8988T (cell line): ENCODE data around the gene MIA.
"Not testable (repeated sequence)": the region's sequence is repeated elsewhere in the genome, so short reads cannot be mapped to it uniquely, and the experiment has no call there.

Experiments used
- DNase-seq: peaks from one replicate; pipeline ENCODE4 v3.0.0; 2011

MIA gene

DNA sequence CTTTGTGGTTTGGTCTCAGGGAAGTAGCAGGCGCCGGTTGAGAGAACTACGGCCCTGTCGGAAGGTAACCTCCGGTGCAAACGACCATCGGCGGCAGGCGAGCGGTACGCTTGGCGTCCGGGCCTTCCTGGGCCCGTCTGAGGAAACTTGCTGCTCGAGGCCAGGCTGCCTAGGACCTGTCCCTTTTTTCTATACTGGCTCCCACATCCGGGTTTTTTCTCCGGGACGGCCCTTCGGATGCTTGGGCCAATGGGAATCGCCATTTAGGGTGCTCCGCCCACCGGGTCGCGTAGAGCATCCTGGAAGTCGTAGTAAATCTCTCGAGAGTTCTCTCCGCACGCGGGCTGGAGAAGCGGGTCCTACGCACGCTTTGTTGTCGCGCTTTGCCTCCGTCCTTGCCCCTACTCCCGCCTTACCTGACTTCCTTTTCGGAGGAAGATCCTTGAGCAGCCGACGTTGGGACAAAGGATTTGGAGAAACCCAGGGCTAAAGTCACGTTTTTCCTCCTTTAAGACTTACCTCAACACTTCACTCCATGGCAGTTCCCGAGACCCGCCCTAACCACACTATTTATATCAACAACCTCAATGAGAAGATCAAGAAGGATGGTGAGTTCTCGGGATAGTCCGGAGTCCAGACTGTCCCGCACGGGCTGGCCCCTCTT lies 24.3 kb upstream of the MIA start, which contains the start of gene SNRPA:
SNRPA (plus strand) TSS at position 330 of the 664 bp plus-strand sequence; CDS start at position 536, 206 bp downstream.
- DNase-seq: peak; percentile 74

DNA sequence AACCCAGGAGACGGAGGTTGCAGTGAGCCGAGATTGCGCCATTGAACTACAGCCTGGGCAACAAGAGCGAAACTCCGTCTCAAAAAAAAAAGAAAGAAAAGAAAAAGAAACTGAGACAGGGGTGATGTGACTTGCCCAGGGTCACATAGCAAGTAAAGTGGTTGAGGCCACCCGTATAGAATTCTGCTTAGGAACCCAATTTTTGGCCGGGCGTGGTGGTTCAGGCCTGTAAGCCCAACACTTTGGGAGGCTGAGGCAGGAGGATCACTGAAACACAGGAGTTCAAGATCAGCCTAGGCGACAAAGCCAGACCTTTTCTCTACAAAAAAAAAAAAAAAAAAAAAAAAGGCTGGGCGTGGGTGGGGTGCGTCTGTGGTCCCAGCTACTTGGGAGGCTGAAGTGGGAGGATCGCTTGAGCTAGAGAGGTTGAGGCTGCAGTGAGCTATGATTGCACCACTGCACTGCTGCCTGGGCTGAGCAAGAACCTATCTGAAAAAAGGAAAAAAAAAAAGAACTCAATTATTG lies 23.0 kb upstream of the MIA start:
- no peak for DNase-seq

DNA sequence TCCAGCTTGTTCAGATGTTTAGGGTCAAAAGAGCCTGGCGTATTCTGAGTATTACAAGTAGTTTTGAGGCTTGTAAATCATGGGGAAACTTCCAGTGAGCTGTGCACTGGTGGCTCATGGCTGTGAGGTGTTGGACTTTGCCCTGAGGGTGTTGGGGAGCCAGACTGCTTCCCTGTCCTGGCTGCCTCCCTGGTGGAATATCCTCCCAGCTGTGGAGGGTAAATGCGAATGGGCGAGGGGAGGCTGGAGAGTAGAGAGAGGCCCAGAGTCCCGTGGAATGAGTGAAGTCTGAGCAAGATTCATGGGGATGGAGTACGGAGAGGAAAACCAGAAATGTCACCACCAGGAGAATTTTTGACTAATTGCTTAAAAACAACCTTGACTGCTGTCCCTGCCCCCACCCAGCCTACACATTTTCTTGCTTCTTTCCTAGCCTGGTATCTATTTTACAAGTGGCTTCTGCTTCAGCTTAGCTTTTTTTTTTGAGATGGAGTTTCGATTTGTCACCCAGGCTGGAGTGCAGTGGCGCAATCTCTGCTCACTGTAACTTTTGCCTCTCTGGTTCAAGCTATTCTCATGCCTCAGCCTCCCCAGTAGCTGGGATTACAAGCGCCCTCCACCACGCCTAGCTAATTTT lies 20.6 kb upstream of the MIA start:
- no peak for DNase-seq

DNA sequence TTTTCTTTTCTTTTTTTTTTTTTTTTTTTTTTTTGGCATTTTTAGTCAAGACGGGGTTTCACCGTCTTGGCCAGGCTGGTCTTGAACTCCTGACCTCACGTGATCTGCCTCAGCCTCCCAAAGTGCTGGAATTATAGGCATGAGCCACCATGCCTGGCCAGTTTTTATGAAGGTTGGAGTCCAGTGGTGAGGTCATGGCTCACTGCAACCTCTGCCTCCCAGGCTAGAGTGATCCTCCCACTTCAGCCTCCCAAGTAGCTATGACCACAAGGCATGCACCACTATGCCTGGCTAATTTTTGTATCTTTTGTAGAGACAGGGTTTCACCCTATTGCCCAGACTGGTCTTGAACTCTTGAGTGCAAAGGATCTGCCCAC lies 20.1 kb upstream of the MIA start:
- DNase-seq: no peak

DNA sequence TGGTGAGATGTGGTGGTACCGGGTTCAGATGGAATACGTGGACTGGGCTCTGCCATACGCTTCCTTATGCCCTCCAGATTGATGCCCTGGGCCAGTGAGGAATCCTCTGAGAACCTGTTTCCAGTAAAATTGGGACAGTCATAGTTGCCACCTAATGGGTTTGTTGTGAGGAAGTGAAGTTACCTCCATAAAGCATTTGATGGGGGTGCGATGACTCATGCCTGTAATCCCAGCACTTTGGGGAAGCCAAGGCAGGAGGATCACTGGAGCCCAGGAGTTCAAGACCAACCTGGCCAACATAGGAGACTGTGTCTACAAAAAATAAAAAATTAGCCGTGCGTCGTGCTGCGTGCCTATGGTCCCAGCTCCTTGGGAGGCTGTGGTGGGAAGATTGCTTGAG lies 19.5 kb upstream of the MIA start:
- no peak for DNase-seq

DNA sequence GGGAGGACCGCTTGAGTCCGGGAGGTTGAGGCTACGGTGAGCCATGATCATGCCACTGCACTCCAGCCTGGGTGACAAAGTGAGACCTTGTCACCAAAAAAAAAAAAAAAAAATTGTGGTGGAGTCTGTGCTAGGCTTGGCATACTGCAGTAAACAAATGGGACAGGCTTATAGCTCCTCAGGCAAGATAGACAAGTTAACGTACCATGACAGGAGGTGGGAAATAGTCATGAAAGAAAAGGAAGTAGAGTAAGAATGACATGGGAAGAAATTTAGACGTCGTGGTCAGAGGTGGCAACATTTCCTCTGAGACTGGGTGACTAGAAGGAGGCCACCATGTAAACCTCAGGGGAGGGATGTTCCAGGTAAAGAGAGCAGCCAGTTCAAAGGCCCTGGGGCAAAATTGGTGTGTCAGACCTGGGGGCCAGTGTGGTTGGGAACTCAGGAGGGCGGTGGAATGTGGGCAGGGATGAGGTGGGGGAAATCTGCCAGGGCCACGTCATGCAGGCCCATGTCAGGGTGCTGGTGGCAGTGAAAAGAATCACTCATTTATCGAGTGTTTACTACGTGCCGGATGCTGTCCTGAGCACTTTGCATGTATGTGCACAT lies 18.7 kb upstream of the MIA start:
- DNase-seq: no peak

DNA sequence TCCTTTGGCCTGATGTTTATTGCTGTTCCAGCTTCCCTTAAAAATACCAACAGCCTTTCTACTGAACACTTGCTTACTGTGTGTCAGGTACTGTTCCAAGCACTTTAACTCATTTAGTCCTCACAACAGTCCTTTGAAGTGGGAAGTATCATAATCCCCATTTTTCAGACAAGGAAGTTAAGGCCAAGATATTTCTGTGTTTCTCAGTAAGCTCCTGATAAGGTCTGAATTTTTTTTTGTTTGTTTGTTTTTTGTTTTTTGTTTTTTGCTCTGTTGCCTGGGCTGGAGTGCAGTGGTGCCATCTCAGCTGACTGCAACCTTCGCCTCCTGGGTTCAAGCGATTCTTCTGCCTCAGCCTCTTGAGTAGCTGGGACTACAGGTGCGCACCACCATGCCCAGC lies 16.8 kb upstream of the MIA start:
- no peak for DNase-seq

DNA sequence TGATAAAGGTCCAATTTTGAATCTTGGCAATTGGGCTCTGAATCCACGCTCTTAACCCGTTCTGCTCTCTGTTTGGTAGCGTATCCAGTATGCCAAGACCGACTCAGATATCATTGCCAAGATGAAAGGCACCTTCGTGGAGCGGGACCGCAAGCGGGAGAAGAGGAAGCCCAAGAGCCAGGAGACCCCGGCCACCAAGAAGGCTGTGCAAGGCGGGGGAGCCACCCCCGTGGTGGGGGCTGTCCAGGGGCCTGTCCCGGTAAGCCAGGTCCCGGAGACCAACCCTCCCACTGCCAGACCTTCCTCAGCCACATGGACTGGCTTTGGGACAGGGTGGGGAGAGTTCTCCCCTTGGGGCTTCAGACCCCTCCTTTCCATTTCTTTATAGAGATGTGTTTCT lies 16.0 kb upstream of the MIA start:
- DNase-seq: no peak

DNA sequence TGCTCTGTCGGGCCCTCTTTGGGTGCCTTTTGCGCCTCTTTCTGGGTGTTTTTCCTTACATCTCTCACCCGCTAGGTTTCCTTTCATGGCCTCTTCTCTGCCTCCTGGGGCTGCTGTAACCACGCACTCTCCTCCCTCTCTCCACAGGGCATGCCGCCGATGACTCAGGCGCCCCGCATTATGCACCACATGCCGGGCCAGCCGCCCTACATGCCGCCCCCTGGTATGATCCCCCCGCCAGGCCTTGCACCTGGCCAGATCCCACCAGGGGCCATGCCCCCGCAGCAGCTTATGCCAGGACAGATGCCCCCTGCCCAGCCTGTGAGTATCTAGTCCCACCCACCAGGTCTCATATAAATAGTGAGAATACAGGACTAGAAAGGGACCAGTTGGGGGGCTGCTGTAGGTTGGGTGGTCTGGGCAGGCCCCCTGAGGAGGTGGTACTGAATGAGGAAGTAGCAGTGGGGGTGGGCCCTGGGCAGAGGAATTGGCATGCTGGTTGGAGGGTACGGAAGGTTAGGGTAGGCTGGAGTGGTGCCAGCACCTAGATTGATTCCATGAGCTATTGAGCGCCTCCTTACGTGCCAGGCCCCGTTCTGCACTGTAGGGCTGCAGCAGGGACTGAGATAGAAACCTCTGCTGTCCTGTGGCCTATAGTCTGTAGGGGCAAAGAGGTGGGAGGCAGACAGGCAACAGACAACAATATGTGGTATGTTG lies 12.4 kb upstream of the MIA start:
- DNase-seq: no peak

DNA sequence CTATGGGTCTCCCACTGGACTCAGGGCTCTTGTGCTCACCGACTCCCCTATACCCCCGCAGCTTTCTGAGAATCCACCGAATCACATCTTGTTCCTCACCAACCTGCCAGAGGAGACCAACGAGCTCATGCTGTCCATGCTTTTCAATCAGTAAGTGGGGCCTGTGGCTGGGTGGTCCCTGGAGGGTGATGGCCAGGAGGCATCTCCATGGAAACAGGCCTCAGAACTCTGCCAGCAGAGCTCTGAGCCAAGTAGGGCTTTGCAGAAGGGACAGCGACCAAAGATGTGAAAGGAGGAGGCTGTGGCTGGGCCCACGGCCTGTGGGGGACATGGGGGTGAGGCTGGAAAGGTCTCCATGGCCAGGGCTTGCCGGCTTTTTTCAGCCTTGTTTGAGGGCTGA lies 11.8 kb upstream of the MIA start:
- no peak for DNase-seq

DNA sequence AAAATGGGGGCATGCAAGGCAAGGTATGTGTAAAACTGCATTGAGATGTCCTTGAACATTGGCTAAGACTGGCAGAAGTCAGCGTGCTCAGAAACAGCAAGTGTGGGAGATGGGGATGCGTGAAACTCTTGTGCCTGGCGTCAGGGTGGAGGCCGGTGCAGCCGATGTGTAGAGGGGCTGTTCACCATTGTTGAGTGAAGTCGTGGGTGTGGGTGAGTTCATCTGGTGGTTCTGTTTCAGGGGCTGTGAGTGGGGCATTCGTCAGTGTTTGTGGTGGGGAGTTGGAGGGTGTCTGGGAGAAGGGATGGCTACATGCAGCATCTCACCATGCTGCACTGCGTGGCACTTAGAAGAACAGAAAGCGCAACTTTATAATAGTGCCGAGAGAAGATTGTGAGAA lies 11.4 kb upstream of the MIA start:
- no peak for DNase-seq

DNA sequence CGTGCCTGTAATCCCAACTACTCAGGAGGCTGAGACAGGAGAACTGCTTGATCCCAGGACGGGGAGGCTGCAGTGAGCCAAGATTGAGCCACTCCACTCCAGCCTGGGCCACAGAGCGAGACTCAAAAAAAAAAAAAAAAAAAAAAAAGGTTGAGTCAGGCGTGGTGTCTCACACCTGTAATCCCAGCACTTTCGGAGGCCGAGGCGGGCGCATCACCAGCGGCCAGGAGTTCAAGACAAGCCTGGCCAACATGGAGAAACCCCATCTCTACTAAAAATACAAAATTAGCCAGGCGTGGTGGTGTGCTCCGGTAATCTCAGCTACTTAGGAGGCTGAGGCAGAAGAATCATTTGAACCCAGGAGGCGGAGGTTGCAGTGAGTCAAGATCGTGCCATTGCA lies 8.9 kb upstream of the MIA start:
- DNase-seq: not testable (repeated sequence)

DNA sequence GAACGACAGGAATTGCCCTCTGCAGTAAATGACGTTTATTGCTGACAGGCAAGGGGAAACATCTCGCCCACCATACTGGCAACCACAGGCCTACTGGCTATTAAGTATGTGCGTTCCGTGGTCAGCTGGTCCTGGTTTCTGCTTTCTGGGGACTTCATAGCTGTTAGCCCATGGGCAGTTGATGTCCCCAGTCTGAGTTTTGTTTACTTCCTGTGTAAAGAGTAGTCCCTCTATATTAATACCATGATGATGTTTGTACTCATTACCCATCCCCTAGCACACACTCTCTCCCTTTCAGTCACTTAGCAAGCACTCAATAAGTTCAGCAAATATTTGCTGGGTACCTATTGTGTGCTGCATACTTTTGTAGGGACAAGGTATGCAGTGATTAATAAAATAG lies 6.5 kb upstream of the MIA start:
- no peak for DNase-seq

DNA sequence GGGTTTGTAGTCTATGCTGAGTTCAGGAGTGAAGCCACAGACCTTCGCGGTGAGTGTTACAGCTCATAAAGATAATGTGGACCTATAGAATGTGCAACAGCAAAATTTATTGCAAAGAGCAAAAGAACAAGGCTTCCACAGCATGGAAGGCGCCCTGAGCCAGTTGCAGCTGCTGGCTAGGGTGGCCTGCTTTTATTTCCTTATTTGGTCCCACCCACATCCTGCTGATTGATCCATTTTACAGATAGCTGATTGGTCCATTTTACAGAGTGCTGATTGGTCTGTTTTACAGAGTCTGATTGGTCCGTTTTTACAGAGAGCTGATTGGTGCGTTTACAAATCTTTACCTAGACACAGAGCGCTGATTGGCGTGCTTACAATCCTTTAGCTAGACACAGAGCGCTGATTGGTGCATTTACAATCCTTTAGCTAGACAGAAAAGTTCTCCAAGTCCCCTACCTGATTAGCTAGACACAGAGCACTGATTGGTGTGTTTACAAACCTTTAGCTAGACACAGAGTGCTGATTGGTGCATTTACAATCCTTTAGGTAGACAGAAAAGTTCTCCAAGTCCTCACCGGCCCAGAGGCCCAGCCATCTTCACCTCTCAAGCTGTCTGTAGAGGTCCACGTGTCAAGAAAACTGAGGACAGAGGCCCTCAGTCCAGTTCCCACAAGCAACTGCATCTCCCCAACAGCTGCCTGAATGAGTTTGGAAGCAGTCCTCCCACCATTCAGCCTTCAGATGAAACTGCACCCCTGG lies 4.0 kb upstream of the MIA start:
- not testable (repeated sequence) for DNase-seq

DNA sequence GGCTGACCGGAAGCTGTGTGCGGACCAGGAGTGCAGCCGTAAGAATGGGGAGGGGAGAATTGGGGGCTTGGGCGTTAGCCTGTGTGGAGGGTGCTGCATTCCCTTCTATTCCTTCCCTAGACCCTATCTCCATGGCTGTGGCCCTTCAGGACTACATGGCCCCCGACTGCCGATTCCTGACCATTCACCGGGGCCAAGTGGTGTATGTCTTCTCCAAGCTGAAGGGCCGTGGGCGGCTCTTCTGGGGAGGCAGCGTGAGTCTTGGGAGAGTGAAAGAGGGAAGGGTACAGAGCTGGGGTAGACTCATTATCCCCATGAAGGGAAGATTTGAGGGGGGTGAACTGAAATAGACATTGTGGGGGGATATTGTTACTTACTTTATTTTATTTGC lies 306 bp downstream of the MIA start:
- no peak for DNase-seq

DNA sequence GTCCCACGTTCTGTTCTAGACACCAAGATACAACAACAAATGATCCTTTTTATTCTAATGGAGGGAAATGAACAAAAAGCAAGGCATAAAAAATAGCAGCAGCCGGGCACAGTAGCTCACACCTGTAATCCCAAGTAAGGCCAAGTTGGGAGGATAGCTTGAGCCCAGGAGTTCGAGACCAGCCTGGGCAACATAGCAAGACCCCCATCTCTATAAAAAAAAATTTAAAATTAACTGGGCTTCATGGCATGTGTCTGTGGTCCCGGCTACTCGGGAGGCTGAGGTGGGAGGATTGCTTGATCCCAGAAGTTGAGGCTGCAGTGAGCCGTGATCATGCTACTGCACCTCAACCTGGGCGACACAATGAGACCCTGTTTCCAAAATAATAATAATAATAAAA lies 1.0 kb downstream of the MIA start:
- no peak for DNase-seq

DNA sequence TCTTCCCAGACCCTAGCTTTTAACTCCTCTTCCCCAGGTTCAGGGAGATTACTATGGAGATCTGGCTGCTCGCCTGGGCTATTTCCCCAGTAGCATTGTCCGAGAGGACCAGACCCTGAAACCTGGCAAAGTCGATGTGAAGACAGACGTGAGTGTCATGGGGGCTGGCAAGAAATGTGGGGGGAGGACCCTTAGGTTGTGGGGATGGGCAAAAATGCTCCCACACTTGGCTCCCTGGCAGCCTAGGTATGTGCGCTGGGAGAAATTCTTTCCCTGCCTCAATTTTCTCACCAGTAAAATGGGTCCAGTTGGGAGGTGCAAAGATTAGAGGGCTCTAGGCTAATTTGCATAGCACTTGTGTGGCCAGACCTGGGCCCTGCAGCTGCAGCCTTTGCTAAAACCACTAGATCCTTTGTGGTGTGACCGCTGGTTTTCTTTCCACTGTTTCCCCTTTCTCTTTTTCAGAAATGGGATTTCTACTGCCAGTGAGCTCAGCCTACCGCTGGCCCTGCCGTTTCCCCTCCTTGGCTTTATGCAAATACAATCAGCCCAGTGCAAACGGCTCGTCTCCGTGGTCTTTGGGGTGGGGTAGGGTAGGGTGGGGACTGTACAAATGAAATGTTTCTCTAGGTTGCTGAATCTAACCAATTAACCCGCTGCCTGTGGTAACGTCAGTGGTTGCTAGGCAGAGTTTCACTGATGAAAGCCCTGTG lies 1.8 kb downstream of the MIA start:
- no peak for DNase-seq

DNA sequence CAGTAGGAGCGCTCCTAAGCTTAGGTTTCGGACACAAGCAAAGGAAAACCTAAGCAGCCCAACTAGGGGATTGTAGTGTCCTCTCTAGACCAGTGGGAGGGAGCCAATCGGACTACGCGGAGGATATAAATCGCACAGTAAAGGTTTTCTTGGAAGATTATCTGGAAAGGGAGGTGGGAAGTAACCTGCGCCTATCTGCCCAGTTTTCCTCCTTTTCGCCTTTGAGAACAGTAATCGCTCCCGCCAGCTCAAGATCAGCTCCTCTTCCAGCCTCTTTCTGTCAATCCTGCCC lies 2.3 kb downstream of the MIA start:
- no peak for DNase-seq

DNA sequence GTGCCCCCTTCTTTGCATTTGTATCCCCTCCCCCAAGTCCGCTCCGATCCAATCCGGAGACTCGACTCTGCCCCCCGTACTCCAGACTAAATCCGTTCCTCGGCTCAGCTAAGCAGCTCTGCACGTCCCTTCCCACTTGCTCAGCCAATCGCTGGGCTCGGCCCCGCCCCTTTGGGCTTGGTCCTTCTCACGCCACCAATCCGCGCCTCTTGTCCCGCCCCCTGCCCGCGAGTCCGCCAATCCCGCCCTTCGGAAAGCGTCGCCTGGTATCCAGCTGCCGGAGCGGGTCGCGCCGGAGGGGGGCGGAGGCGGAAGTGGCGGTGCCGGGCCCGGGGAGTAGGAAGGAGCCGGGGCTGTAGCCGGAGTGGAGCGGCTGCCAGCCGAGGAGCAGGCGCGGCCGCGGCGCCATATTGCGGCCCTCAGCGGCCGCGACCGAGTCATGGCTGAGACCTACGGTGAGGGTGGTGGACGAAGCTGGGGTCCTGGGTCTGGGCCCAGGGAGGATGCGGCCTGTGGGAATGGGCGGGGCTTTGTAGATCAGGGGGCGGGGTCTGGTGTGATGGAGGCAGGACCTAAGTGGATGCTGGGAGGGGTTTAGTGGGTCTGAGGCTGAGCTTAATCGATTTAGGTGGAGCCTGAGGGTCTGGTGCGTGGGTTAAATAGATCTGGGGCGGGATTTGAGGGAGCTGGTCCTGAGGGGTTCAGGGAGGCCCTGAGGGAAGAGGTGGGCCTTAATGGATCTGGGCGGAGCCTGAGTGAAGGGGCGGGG lies 2.8 kb downstream of the MIA start, which contains the start of gene RAB4B:
RAB4B (plus strand) TSS at position 311 of the 769 bp plus-strand sequence; CDS start at position 440, 129 bp downstream.
- DNase-seq: peak; percentile 79

DNA sequence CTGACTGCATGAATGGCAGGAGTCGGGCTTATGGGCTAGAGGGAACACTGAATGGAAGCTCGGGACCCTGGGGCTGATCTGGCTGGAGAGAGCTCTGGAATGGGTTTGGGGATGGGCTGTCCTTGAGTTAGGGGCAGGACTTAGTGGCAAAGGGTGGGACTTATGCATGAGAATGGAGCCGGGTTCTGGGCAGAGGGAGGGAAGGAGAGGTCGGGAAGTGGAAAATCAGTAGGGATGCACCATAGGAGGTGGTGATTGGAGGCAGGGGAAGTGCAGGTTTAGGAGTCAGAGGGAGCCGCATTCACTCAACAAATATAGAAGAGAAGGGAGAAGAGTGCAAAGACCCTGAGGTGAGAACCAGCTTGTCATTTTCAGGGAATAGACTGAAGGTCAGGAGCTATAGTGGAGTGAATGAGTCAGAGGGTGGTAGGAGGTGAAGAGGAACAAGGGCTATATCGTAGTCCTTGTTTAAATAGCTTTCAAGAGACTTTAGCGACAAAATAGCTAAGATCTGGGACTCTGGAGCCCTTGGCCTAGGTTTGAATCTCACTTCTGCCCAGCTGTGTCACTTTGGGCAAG lies 3.5 kb downstream of the MIA start:
- no peak for DNase-seq

DNA sequence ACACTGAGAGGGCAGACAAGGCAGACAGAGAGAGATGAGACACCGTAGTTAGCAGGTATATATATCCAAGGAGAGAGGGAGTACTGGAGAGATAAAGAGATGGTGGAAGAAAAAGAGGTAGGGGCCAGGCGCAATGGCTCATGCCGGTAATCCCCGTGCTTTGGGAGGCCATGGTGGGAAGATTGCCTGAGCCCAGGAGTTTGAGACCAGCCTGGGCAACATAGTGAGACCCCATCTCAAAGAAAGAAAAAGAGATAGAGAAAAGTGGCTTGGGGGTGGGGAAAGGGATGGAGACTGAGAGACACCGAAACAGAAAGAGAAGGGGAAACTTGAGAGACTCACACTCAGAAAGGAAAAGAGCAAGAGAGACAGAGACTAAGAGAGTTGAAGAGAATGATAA lies 5.3 kb downstream of the MIA start:
- DNase-seq: no peak
